HG03103 (cell line): Measurements from ENCODE around the gene STX12.
"Not testable (repeated sequence)": the region's sequence is repeated elsewhere in the genome, so short reads cannot be mapped to it uniquely, and the experiment has no call there.

ENCODE experiments used
- ATAC-seq: cut with Tn5 transposase; IDR thresholded peaks from one replicate; pipeline ENCODE4 v1.9.1; 2021; ENCODE audit warnings: low read depth; ENCODE audit not compliant: unreplicated experiment

STX12 gene

GRCh38 chr1:27824411-27824810, 51.4 kb downstream of the STX12 start:
- ATAC-seq = no peak

- ATAC-seq = not testable (repeated sequence)
Observed at GRCh38 chr1:27829339-27829960, 56.4 kb downstream of the STX12 start.

DNA sequence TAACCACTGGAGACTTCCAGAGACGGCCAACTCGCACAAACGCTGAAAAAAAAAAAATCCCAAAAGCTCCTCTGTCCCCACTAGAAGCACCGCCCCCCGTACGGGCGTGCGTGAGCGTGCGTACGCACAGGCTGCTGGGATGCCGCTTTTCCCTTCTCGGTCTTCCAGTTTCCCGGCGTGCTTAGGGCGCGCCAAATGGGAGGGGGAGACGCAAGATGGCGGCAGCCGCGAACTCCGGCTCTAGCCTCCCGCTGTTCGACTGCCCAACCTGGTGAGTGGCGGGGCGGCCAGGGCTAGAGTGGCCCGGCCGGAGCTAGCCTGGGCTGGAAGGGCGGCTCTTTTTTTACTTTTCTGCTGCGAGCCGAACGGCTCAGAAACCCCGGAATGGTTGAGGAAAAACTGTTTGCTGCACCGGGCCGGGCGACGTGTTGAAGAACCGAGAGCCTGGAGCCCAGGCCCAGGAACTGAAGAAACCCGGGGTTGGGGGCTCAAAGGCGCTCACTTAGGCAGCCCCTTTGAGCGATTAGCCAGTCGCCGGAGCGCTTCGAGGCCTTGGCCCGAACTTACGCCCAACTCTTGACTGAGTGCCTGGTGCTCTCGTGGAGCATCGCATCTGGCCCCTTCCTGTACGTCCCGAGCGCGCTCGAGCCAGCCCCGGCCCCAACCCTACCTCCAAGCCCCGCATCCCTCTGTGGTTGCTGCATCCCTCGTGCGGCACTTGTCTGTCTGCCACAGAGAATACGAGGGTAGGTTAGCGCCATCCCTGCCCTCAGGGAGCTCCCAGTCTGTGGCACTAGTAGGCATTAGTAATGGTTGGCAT, 57.8 kb downstream of the STX12 start, which contains the start of gene PPP1R8:
PPP1R8 (plus strand) TSS at position 162 of the 820 bp plus-strand sequence; CDS start at position 216, 54 bp downstream.
- ATAC-seq = peak; percentile 82

GRCh38 chr1:27831568-27832410, 58.8 kb downstream of the STX12 start:
- ATAC-seq = no peak

DNA sequence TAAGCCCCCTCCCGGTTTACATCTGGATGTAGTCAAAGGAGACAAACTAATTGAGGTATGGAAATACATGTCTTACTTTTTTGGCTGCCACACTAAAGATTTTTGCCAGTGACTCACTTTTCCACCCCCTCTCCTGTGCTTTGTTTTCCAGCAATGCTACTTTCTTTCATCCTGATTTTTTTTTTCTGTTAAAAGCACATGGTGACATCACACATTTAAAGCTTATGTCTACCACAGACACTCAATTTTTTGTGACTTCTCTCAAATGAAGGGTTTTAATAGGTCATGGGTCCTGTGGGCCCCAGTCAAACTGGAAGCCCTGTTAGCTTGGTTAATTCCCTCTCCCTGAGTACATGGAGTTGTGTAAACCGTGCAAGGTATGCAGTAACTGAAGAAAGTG, 59.7 kb downstream of the STX12 start:
- ATAC-seq = no peak

DNA sequence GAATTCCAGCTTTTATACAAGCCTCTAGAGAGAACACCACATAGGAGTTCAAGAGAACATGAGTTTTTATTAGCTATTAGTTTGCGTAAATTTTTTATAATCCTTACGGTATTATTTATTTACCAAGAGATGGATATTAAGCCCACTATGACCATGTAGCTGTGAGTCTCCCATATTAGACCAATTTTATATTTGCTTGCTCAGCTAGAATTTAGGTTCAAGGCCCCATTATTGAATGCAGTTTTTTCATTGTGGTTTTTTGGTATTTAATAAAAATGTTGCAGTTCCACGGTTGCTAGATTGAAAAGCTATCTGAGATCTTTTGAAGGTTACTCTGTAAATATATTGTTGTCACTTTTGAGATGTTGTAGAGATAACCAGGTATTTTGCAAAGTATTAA, 60.5 kb downstream of the STX12 start:
- ATAC-seq = no peak

DNA sequence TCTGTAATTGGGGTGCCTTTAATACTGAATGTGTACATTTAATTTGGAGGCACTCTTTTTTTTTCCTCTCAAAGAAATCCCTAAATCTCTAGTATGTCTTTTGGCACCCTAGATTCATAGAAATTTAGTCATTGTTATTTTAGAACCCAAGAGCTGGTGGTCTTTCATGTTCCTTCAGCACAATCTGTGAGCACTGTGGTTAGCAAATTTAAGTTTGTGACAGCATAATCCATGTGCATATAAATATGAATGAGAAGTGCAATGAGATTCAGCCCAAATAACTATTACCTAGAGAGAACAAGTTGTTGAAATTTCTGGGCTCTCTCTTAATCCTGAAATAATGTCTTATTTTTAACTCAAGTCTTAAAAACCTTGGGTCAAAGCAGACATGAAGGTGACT, 62.0 kb downstream of the STX12 start:
- no peak for ATAC-seq

DNA sequence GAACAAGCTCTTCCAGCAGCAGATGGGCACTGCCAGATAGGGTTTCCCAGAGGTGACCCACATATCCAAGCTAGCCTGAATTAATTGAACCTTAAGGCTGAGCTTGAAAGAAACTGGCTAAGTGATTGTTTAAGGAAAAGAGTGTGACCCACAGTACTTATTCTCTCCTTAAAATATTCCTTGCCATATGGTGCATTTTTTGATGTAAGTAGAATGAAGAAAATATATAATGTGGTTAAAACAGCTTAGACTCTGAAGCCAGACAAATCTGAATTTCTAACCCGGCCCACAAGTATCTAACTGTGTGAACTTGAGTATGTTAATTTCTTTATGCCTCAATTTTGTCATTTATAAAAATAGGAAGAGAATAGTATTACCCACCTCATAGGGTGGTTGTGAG, 62.5 kb downstream of the STX12 start:
- no peak for ATAC-seq

- ATAC-seq = no peak
Observed at GRCh38 chr1:27849951-27850350, 76.9 kb downstream of the STX12 start.

DNA sequence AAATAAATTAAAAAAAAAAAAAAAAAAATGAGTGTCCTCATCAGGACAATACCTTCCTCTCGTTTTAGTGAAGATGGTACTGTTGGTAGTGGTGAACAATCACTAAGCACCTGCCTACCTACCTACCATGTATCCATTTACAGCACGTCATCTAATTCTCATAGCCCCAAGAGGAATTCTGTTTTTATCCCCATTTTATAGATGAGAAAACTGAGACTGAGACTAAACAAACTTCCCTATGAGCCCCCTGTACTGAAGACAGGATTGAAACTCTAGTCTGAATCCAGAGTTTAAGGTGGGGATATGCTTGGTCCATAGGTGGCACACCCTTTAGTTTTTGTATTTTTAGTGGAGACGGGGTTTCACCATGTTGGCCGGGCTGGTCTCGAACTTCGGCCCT, 82.1 kb downstream of the STX12 start:
- no peak for ATAC-seq

- ATAC-seq = no peak
Observed at GRCh38 chr1:27856561-27857343, 83.7 kb downstream of the STX12 start.

DNA sequence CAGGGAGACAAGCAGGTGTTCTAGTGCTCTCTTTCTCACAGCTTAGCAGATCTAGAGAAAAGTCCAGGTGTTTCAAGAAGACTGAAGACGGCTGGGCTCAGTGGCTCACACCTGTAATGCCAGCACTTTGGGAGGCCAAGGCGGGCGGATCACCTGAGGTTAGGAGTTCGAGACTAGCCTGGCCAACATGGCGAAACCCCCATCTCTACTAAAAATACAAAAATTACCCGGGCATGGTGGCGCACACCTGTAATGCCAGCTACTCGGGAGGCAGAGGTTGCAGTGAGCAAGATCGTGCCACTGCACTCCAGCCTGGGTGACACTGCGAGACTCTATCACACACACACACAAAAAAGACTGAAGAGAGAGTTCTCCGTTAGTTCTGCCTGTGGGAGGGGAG, 84.5 kb downstream of the STX12 start:
- ATAC-seq = not testable (repeated sequence)

- no peak for ATAC-seq
Observed at GRCh38 chr1:27858072-27858948, 85.3 kb downstream of the STX12 start.

DNA sequence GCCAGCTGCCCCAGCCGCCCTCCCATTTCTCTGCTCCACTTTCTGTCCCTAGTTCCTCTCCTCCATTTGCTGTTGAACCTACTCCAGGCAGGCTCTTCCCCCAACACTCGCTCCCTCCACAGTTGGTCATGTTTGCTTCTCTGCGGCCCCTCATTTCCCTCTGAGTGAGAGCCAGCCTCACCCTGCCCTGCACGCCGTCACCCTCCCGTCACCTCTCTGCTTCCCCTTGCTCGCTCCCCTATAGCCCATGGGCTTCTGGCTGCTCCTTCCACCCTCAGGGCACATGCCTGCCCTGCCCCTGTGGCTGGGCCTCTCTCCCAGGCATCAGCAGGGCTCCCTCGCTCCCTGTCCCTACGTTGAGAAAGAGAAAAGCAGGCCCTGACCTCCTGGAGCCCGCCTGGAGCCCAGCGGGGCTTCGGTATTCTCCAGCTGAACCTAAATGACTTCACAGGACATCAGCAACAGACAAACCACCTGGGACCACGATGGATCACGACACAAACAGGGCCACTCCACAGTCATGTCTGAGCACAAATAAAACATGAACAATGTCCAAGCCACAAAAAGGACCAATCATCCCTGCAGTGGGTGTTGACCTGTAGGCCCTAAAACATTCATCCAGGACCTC, 86.0 kb downstream of the STX12 start:
- ATAC-seq = no peak

GRCh38 chr1:27861436-27861835, 88.4 kb downstream of the STX12 start:
- ATAC-seq = no peak

DNA sequence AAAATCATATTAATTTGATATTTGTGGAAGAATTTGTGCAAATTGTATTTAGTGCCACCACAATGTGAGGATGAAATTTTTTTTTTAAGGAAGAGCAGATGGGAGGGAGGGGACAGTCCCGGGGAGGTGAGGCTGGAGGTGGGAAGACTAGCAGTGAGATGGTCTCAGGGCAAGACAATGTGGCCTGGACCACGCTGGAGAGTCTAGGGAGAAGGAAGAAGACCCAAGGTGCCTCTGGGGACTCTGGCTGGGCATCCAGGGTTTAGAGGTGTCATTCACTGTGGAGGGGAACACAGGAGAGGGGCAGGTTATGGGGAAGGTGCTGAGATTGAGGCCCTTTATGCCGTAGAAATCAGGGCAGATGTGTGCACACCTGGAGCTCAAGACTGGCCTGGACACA, 89.0 kb downstream of the STX12 start:
- ATAC-seq = no peak

DNA sequence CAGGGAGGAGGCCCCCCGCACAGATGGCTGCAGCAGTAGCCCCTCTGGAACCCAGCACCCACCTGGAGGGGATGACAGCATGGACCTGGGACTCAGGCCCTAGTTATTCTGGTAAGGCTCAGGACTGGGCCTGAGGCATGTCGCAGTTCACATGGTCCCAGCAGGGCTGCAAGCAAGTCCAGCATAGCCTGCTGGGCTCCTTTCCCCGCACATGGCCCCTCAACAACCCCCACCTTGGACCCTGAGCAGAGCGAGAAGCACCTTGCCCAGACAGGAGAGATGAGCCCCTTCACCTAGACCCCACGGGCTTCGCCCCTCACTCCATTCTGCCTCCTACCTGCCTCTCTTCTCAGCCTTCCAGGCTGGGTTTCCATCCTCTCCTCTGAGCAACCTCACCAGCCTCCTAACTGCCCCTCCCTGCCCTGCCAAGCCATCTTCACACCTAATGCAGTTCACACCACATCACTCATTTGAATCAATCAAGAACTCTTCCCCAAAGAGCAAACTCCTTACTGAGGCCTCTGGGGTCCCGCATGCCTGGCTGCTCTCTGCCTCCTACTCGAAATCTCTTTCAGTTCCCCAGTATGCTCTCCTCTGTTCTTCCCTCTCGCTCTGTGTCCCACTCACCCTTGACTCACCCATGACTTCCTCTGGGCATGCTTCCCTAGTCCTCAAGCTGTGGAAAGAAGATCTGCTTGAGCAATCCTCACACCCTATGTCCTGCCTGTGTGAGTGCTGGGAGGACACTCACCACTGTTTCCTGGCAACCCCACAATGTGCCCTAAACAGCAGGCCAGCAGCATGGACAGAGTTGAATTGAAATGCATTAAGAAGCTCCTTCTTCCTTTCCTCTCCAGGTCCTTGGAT, 89.9 kb downstream of the STX12 start:
- no peak for ATAC-seq

DNA sequence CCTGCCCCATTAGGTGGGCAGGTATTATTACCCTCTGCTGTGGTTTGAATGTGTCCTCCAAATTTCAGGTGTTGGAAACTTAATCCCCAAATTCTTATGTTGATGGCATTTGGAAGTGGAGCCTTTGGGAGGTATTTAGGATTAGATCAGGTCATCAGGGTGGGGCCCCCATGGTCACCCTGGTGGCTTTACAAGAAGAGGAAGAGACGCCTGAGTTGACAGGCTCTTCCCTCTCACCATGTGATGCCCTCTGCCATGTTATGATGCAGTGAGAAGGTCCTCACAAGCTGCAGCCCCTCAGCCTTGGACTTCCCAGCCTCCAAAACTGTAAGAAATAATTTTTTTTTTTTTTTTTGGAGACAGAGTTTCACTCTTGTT, 90.5 kb downstream of the STX12 start:
- no peak for ATAC-seq
